Measurements from ENCODE around the gene RAI1. TPM values are rescaled to one million over a fixed set of nuclear protein-coding genes. Genes with fewer than 3 reads are reported as not detected.
A peak's percentile ranks its signal among the peaks of the same experiment; 100 is the strongest.

RAI1 gene
- total RNA-seq, 1 donor from 2014 or later = 40.1 TPM

- peak overlapping the region; percentile 50 for H3K27ac Mint-ChIP-seq (ENCODE audit: unreplicated experiment)
- no peaks in the 10 kb centered on the region for H3K9me3 Mint-ChIP-seq (ENCODE audit: unreplicated experiment)
- no peak for TF ChIP-seq CTCF (IDR thresholded peaks at IDR 0.05)
- no peak overlapping the region for H3K4me3 Mint-ChIP-seq (ENCODE audit: unreplicated experiment)
- peaks cover 13% of the 10 kb centered on the region for H3K4me1 Mint-ChIP-seq (ENCODE audit: unreplicated experiment)
- H3K27me3 Mint-ChIP-seq (ENCODE audit: unreplicated experiment) = no peaks in the 10 kb centered on the region
- peaks cover 12% of the 10 kb centered on the region for H3K36me3 Mint-ChIP-seq (ENCODE audit: unreplicated experiment)
- DNase-seq (ENCODE audit: extremely low spot score, unreplicated experiment) = no peak
Observed at GRCh38 chr17:17860766-17861107, 179.5 kb downstream of the RAI1 start.

Small RNA genes lying within 50 kb of the gene (microRNA-seq; reads per million reads assigned to microRNA genes)
- gene MIR33B (ENCODE audit: unreplicated experiment) (45.5 reads per million, percentile 41 among the genes with 10 or more reads in this experiment), gene MIR6777 (ENCODE audit: unreplicated experiment) (not detected)

Other genes with a start within 250 kb of the RAI1 start
- gene MED9, start 204.5 kb upstream of the RAI1 start, total RNA-seq = 12.1 and 13.2 TPM in 2 replicates
- 1.2 and 1.6 TPM in 2 replicates for gene RASD1, start 185.1 kb upstream of the RAI1 start, total RNA-seq
- gene PEMT, start 89.8 kb upstream of the RAI1 start, total RNA-seq = 25.6 and 31.0 TPM in 2 replicates
- 78.0 and 86.9 TPM in 2 replicates for gene SREBF1, start 155.5 kb downstream of the RAI1 start, total RNA-seq